RWPE2 (cell line): ENCODE data around the gene BRF1.

Experiments used
- ATAC-seq: fragments of 200-7000 bp; cut with Tn5 transposase; 3 replicates; pipeline ENCODE4 v1.9.1; 2021; ENCODE audit warnings: low read depth
- DNase-seq: peaks from one replicate; pipeline ENCODE4 v3.0.0-alpha.2; 2020; ENCODE audit warnings: low spot score
- H3K27ac ChIP-seq: fragments of 450-650 bp; 2 replicates; pipeline ENCODE4 v1.5.1; 2017; ENCODE audit warnings: mild to moderate bottlenecking; ENCODE audit not compliant: poor library complexity, severe bottlenecking
- H3K27me3 ChIP-seq: fragments of 250-450 bp; sonication (Bioruptor Pico); 2 replicates; pipeline ENCODE4 v1.5.1; 2021; ENCODE audit warnings: mild to moderate bottlenecking, moderate library complexity; ENCODE audit not compliant: insufficient read depth, poor library complexity, severe bottlenecking
- H3K36me3 ChIP-seq: fragments of 250-450 bp; sonication (Bioruptor Pico); 2 replicates; pipeline ENCODE4 v1.5.1; 2020; ENCODE audit warnings: low read depth, mild to moderate bottlenecking, moderate library complexity
- H3K4me1 ChIP-seq: fragments of 250-450 bp; sonication (Bioruptor Pico); 2 replicates; pipeline ENCODE4 v1.5.1; 2021; ENCODE audit warnings: mild to moderate bottlenecking, moderate library complexity; ENCODE audit not compliant: insufficient read depth, poor library complexity, severe bottlenecking
- H3K4me3 ChIP-seq: fragments of 250-450 bp; sonication (Bioruptor Pico); 2 replicates; pipeline ENCODE4 v1.5.1; 2021; ENCODE audit warnings: mild to moderate bottlenecking, moderate library complexity; ENCODE audit not compliant: severe bottlenecking
- H3K9me3 ChIP-seq: fragments of 250-450 bp; sonication (Bioruptor Pico); 2 replicates; pipeline ENCODE4 v1.5.1; 2021; ENCODE audit warnings: mild to moderate bottlenecking, moderate library complexity; ENCODE audit not compliant: severe bottlenecking
- CTCF ChIP-seq: fragments of 450-650 bp; IDR thresholded peaks from one replicate; pipeline ENCODE4 v1.5.1; 2017; ENCODE audit warnings: mild to moderate bottlenecking, moderate library complexity; ENCODE audit not compliant: poor library complexity, severe bottlenecking

Gene BRF1

GRCh38 chr14:105347587-105347968 lies 46.8 kb upstream of the BRF1 start:
- no peak for ATAC-seq
- no peak overlapping the region for H3K4me3 ChIP-seq
- no peak overlapping the region for H3K27ac ChIP-seq
- TF ChIP-seq CTCF: no peak
- peaks cover 2% of the 10 kb centered on the region for H3K4me1 ChIP-seq
- no peaks in the 10 kb centered on the region for H3K27me3 ChIP-seq
- DNase-seq: no peak
- H3K9me3 ChIP-seq: peaks cover 2% of the 10 kb centered on the region
- H3K36me3 ChIP-seq: no peaks in the 10 kb centered on the region; the same call in 1 of the 2 replicates

GRCh38 chr14:105346876-105347586 lies 46.2 kb upstream of the BRF1 start:
- H3K27me3 ChIP-seq: no peaks in the 10 kb centered on the region

GRCh38 chr14:105346200-105346533 lies 45.4 kb upstream of the BRF1 start:
- no peak for DNase-seq
- TF ChIP-seq CTCF: no peak
- H3K27me3 ChIP-seq: no peaks in the 10 kb centered on the region
- H3K9me3 ChIP-seq: peaks cover 2% of the 10 kb centered on the region
- no peaks in the 10 kb centered on the region; the same call in 1 of the 2 replicates for H3K36me3 ChIP-seq
- no peak overlapping the region for H3K4me3 ChIP-seq
- no peaks in the 10 kb centered on the region for H3K4me1 ChIP-seq
- H3K27ac ChIP-seq: no peak overlapping the region
- no peak for ATAC-seq

More at GRCh38 chr14:105346876-105347586, 46.2 kb upstream of the BRF1 start:
- Histone ChIP-seq H3K27ac (no peak overlapping the region), H3K9me3 (peaks cover 2% of the 10 kb centered on the region), H3K4me3 (no peak overlapping the region), H3K36me3 (no peaks in the 10 kb centered on the region; the same call in 1 of the 2 replicates), H3K4me1 (peaks cover 1% of the 10 kb centered on the region)
- DNase-seq (no peak), ATAC-seq (no peak; the same call in 2 of the 3 replicates)
- no peak for TF ChIP-seq CTCF

- no peak overlapping the region for H3K4me3 ChIP-seq
- H3K27me3 ChIP-seq: no peaks in the 10 kb centered on the region
- H3K9me3 ChIP-seq: peaks cover 2% of the 10 kb centered on the region
- H3K4me1 ChIP-seq: no peaks in the 10 kb centered on the region
- DNase-seq: no peak
- no peak for ATAC-seq
- no peak for TF ChIP-seq CTCF
- H3K27ac ChIP-seq: no peak overlapping the region
- H3K36me3 ChIP-seq: no peaks in the 10 kb centered on the region; the same call in 1 of the 2 replicates
These were observed 42.4 kb upstream of the BRF1 start for GRCh38 chr14:105343194-105343593.
